Lung (tissue), 12 donors: ENCODE measurements around the gene COX6A1. TPM values are rescaled to one million over a fixed set of nuclear protein-coding genes. Genes with fewer than 3 reads are reported as not detected.

Source experiments
- ATAC-seq: fragments of 200-7000 bp; cut with Tn5 transposase; one replicate; pipeline ENCODE4 v1.9.1; 2020; ENCODE audit warnings: moderate number of reproducible peaks; ENCODE audit not compliant: insufficient read depth, low FRiP score
- DNase-seq, 3 donors: peaks; one replicate each; pipeline ENCODE4 v3.0.0-alpha.2; 2013 to 2017
- H3K27ac ChIP-seq, 2 donors: one replicate each; pipeline ENCODE4 v1.5.1; 2013; ENCODE audit warnings: mild to moderate bottlenecking in 2 of 2, moderate library complexity in 2 of 2, control low read depth in 1 of 2, inconsistent platforms in 1 of 2, low read depth in 1 of 2, low read length in 1 of 2
- H3K27me3 ChIP-seq, 3 donors: one replicate each; pipeline ENCODE4 v1.5.1; 2013; ENCODE audit warnings: low read length in 2 of 3; ENCODE audit not compliant: control insufficient read depth in 3 of 3, insufficient read depth in 3 of 3
- H3K36me3 ChIP-seq, 4 donors: one replicate each; pipeline ENCODE4 v1.5.1; 2013; ENCODE audit warnings: low read length in 4 of 4, mild to moderate bottlenecking in 1 of 4, moderate library complexity in 1 of 4; ENCODE audit not compliant: control insufficient read depth in 4 of 4, insufficient read depth in 4 of 4
- H3K4me1 ChIP-seq, 5 donors: one replicate each; pipeline ENCODE4 v1.5.1; 2013; ENCODE audit warnings: low read length in 5 of 5, mild to moderate bottlenecking in 2 of 5, moderate library complexity in 1 of 5; ENCODE audit not compliant: control insufficient read depth in 5 of 5, insufficient read depth in 5 of 5
- H3K4me3 ChIP-seq: one replicate; pipeline ENCODE4 v1.5.1; 2013; ENCODE audit warnings: mild to moderate bottlenecking, control low read depth, moderate library complexity
- H3K9ac ChIP-seq, 2 donors: one replicate each; pipeline ENCODE4 v1.5.1; 2013; ENCODE audit warnings: low read length in 2 of 2, control low read depth in 1 of 2; ENCODE audit not compliant: insufficient read depth in 1 of 2
- H3K9me3 ChIP-seq, 4 donors: one replicate each; pipeline ENCODE4 v1.5.1; 2013; ENCODE audit warnings: low read length in 3 of 4, mild to moderate bottlenecking in 1 of 4, moderate library complexity in 1 of 4; ENCODE audit not compliant: control insufficient read depth in 4 of 4, insufficient read depth in 3 of 4
- WGBS, 2 donors: extraction: QIAGEN DNeasy Blood & Tissue Kit; methylation state at CpG; one replicate each; pipeline ENCODE4 v1.1.7; 2013; 5-methylcytosine and 5-hydroxymethylcytosine counted together
- polyA plus RNA-seq, 2 donors: library from polyadenylated mRNA; stranded (reverse); fragments of 200-250 nt; gene quantifications; one replicate each; pipeline ENCODE4 v1.2.1, GENCODE V29; 2013
- total RNA-seq, 2 donors: library from RNA; depleted of rRNA in 1 of 2; stranded (reverse); fragments of >200 nt in 1 of 2; gene quantifications; one replicate each; pipeline ENCODE4 v1.2.1, GENCODE V29; 2014 to 2021
- TF ChIP-seq, protein P1 (sequence below): IDR thresholded peaks from 2 replicates; pipeline ENCODE4 v1.5.1; 2012; ENCODE audit warnings: mild to moderate bottlenecking; ENCODE audit errors: control extremely low read depth, extremely low read depth
- donor health status: control.
- donor health status: control.
- donor health status: Bipolar disorder and iron deficiency.
- donor health status: healthy.
- donor health status: DM: yes; HTN: yes; CAD: no.

Gene COX6A1
- total and polyA plus RNA-seq, 4 donors, result 211 to 1,397 (median 525) TPM

DNA sequence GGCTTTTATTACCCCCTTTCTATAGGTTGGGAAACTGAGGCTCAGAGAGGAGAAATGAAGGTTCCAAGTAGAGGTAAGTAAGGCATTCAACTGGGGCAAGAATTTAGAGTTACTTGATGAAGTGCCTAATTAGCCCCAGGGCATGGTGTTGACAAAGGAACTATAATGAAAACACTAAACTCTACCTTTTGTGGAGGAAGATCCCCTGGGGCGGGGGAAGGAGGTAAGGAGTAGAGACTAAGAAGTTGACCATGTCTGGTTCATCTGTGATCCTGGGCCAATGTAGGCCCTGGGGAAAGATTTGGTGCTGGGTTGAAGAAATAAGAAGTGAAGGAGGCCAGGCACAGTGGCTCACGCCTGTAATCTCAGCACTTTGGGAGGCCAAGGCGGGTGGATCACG, 16.2 kb upstream of the COX6A1 start:
- Histone ChIP-seq H3K4me1 (no peaks in the 10 kb centered on the region), H3K9ac (no peak overlapping the region), H3K27me3 (no peaks in the 10 kb centered on the region), H3K9me3 (no peaks in the 10 kb centered on the region), H3K27ac (no peak overlapping the region), H3K36me3 (no peaks in the 10 kb centered on the region), H3K4me3 (no peak overlapping the region)
- no peak for ATAC-seq
- DNase-seq, result no peak
- TF ChIP-seq, protein P1, sequence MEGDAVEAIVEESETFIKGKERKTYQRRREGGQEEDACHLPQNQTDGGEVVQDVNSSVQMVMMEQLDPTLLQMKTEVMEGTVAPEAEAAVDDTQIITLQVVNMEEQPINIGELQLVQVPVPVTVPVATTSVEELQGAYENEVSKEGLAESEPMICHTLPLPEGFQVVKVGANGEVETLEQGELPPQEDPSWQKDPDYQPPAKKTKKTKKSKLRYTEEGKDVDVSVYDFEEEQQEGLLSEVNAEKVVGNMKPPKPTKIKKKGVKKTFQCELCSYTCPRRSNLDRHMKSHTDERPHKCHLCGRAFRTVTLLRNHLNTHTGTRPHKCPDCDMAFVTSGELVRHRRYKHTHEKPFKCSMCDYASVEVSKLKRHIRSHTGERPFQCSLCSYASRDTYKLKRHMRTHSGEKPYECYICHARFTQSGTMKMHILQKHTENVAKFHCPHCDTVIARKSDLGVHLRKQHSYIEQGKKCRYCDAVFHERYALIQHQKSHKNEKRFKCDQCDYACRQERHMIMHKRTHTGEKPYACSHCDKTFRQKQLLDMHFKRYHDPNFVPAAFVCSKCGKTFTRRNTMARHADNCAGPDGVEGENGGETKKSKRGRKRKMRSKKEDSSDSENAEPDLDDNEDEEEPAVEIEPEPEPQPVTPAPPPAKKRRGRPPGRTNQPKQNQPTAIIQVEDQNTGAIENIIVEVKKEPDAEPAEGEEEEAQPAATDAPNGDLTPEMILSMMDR, result no peak
- 93 to 95% methylated on average over 4 of the region's 4 CpGs for WGBS, 2 donors

DNA sequence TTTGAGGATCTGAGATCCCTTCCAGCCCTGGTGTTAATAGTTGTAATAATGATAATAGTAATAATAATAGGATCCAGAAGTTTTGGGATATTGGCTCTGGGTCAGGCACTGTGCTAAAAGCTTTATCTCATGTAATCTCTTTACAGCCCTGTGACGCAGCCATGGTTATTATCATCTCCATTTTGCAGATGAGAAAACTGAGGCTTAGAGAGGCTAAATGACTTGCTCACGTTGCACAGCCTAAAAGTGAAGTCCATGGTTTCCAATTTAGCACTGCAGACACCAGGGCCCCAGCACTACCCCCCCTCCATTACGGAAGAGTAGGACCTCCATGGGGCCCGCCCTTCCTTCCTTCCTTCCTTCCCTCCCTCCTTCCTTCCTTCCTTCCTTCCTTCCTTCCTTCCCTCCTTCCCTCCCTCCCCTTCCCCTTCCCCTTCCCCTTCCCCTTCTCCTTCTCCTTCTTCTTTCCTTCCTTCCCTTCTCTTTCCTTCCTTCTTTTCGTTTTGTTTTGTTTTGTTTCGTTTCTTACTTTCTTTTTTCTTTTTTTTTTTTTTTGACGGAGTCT, 14.9 kb upstream of the COX6A1 start:
- H3K4me1 ChIP-seq, result no peaks in the 10 kb centered on the region
- no peak overlapping the region for H3K4me3 ChIP-seq
- no peak overlapping the region for H3K27ac ChIP-seq
- H3K9me3 ChIP-seq, result no peaks in the 10 kb centered on the region
- H3K9ac ChIP-seq, result no peak overlapping the region
- WGBS, 2 donors, result 57 to 60% methylated on average over 6 to 7 of the region's 7 CpGs
- DNase-seq, result no peak
- no peaks in the 10 kb centered on the region for H3K36me3 ChIP-seq
- TF ChIP-seq, protein P1, result no peak
- ATAC-seq, result no peak
- H3K27me3 ChIP-seq, result no peaks in the 10 kb centered on the region

DNA sequence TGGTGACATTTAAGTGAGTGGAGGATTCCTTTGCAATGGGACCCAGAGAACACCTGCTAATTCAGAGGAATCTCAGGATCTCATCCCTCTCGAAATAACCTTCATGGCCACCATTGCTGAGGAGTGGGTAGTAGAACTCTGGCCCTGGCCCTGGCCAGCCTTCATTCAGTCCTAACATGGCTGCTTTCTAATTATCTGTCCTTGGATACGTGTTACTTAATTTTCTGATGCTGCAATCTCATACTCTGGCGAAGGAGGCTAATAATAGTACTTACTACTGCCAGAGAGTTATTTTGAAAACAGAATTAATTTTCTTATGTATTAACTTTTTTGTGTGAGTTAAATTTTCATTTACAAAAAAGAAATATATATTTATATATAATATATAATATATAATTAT, 12.1 kb upstream of the COX6A1 start:
- DNase-seq (no peak), ATAC-seq (no peak)
- no peaks in the 10 kb centered on the region for H3K4me1 ChIP-seq
- TF ChIP-seq, protein P1, result no peak
- no peak overlapping the region for H3K9ac ChIP-seq
- H3K9me3 ChIP-seq, result no peaks in the 10 kb centered on the region
- H3K4me3 ChIP-seq, result no peak overlapping the region
- no peak overlapping the region for H3K27ac ChIP-seq
- no peaks in the 10 kb centered on the region for H3K36me3 ChIP-seq
- 79 to 87% methylated on average over 3 of the region's 3 CpGs for WGBS, 2 donors
- H3K27me3 ChIP-seq, result no peaks in the 10 kb centered on the region

DNA sequence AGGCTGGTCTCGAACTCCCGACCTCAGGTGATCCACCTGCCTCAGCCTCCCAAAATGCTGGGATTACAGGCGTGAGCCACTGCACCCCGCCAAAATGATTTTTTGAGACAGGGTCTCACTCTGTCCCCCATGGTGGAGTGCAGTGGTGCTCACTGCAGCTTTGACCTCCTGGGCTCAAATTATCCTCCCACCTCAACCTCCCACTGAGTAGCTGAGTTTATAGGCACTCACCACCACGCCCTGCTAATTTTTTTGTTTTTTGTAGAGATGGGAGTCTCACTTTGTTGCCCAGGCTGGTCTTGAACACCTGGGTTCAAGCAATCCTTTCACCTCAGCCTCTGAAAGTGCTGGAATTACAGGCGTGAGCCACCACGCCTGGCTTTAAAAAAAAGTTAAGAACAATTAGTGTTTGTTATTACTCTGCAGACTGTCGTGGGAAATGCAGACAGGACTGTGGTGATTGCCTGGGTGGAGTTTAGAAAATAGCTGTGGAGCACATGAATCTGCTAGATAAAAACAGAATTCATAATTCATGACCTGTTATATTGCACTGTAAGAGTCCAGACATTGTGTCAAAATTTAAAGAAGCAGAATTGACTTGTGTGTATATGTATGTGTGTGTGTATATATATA, 9.2 kb upstream of the COX6A1 start:
- 68 to 75% methylated on average over 8 of the region's 8 CpGs for WGBS, 2 donors
- no peak overlapping the region for H3K27ac ChIP-seq
- no peaks in the 10 kb centered on the region for H3K27me3 ChIP-seq
- H3K4me3 ChIP-seq, result no peak overlapping the region
- no peak for DNase-seq
- no peaks in the 10 kb centered on the region for H3K4me1 ChIP-seq
- no peak overlapping the region for H3K9ac ChIP-seq
- TF ChIP-seq, protein P1, result no peak
- H3K36me3 ChIP-seq, result no peaks in the 10 kb centered on the region
- no peak for ATAC-seq
- no peaks in the 10 kb centered on the region for H3K9me3 ChIP-seq
